Hair follicular keratinocyte (primary cell): ENCODE results near the gene ZNF593. TPM values are rescaled to one million over a fixed set of nuclear protein-coding genes. Genes with fewer than 3 reads are reported as not detected.

Experiments
- total RNA-seq: library from RNA; depleted of rRNA; stranded (reverse); fragments of >200 nt; gene quantifications from 2 replicates; pipeline ENCODE4 v1.2.3, GENCODE V29; 2015

ZNF593 gene
- total RNA-seq: 55.7 and 57.6 TPM in 2 replicates

DNA sequence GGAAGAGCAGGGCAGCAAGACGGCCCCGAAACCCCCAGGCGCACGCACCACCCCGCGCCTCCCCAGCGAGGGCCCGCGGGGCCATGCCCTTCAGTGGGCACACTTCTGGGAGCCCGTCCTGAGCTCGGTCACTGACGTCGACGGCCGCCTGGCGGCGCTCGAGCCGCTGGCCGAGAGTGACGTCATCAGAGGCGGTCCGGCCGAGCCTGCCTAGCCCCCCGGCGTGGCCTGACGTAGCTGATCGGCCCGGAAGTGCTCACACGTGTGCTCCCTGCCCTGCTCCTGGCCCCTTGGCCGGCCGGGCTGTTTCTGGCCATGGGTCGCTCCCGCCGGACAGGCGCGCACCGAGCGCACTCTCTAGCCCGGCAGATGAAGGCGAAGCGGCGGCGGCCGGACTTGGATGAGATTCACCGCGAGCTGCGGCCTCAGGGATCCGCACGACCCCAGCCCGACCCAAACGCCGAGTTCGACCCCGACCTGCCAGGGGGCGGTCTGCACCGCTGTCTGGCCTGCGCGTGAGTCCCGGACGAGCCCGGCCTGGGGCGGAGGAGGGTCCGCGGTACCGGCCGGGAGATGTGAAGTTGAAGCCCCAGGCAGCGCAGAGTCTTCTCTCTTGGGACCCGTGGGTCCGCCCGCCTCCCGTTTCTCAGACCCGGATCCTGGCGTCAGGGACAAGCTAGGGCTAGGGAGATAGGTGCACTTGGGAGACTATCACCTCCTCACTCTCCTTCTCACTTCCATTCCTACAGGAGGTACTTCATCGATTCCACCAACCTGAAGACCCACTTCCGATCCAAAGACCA, at the start of gene ZNF593:
Gene ZNF593 (plus strand): TSS at position 240 of the 803 bp plus-strand sequence. CDS start 76 bp downstream, at position 316.

DNA sequence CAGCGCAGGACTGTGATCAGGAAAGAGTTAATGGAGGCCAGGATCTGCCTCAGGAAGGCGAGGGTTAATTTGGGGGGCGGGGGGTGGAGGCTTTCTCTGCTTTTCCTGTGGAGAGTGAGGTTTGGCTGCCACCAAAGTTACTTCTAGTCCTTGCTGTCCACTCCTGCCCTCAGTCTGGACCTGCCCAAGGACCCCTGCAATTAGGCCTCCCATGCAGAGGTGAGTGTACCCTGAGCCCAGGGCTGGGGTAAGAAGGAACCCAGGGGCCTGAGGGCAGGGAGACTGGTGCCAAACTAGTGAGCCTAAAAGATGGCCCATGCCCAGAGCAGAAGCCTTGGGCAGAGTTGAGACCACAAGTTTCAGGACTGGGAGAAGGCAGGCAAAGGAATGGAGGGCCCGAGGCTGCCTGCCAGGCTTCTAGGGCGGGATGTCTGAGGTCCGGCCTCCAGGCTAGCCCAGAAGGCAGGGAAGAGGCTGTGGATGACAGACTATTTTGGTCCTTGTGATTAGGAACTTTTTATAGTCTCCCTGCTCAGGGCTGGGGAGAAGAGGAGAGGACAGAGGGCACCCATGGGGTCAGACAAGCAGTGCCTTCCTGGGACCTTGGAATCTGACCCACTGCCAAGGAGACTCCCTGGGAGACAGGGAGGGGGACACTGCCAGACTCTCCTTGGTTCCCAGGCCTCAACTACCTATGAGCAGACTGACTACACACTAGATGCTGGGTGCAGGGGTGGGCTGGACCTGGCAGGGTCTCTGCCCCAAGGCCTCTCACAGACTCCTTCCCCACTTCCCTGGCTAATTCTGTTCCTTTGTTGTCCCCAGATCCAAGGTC, 10.6 kb upstream of the ZNF593 start, which contains the start of gene FAM110D:
Gene FAM110D (plus strand): TSS at position 172 of the 835 bp plus-strand sequence. CDS start 2,213 bp downstream, outside the sequence.

DNA sequence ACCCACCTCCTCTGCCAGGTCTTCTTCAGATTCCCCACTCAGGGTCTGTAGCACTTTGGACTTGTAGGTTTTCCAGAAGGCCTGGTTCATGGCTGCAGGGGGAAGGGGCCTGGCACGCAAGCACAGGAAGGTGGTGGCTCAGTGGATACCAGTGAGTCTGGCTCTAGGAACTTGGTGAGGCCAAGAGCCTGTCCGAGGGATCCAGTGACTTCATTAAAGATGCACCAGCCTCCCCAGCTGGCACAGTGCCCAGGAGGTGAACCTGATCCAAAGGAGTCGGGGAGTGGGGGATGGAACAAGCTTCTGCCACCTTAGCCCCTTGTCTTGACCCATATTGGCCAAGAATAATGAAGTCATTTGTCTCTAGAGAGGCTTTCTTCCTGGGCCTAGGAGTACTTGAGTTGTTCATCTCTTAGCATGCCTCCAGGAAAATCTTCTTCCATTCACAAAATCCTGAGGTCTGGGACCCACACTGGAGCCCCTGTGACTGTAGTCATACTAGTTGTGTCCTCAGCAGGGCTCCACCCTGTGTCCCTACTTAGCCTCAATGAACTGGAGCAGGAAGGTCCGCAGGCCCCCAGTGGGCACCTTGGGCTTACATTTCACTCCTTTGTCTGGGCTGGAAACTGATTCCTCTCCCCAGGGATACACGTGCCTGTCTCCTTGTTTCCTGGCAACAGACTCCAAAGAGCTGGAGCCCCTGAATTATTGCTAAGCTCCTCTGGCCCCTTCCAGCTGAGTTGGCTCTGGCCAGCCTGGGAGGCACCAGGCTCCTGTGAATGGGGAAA, 1.1 kb upstream of the ZNF593 start, which contains the start of gene C1orf232:
Gene C1orf232 (minus strand): TSS at position 554 of the 788 bp plus-strand sequence. CDS start 464 bp downstream, at position 90.

DNA sequence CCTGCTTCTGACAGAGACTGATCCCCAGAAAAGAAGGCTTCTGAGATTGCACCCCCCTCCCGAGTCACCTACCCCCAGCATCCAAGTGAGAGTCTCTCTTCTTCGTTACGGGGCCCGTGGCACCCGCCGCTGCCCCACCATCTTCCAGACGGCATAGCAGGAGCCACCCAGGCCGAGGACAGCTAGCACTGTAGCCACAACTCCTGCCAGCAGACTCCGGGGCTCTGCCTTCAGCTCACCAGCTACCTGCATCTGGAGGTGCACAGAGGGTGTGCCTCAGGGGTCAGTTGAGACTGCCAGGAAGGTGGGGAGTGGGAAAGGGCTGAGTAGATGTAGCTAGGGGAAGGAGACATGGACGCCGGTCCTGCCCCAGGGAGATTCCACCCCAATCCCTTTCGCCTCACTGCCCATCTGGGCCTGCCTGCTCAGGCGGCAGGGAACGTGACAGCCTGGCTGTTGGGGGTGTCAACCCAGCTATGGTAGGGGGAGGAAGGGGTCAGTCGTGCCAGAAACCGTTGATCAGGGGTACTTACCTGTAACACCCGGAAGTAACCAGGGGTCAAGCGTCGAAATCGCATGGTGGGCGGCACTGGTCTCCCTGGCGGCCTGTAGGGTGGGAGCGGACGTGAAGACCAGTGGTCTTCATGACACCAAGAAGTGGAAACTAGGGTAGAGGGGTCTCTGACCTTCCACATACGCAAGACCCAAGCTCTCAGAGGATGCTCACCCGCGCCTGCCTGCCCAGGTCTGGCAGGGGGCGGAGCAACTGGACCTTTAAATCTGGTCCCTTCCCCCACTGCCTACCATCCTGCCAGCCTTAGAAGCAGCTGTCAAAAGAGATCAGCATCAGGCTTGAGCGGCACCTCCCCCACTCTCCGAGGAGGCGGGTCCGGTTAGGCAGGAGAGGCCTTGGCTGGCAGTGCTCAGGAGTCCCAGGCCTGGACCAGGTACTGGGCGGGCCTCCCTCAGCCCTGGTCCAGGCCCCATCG, 1.7 kb downstream of the ZNF593 start, which contains the start of gene ZNF593OS:
Gene ZNF593OS (minus strand): TSS at position 749 of the 989 bp plus-strand sequence. CDS start 171 bp downstream, at position 578.

DNA sequence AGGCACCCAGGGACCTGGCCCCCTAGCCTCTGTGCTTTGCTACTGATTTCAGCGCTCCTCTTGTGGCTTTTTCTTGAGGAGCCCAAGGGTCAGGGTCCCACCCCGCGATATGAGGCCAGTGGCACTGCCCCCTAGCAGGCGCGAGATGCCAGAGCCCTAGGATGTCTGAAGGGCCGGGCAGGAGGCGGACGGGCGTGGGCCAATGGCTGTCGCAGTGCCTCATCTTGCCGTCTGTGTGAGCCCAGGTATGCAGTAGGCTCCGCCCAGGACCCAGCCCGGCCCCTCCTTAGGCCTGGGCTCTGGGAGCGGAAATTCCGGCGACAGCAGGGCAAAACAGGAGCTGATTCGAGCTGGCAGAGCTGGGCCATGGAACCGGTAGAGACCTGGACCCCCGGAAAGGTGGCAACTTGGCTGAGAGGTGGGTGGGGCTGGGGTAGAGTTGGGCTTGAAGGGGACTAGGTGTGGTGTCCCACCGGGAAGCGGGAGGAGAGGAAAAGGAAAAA, 7.5 kb downstream of the ZNF593 start, which contains the start of gene CNKSR1:
Gene CNKSR1 (plus strand): TSS at position 310 of the 503 bp plus-strand sequence. CDS start 57 bp downstream, at position 367.

DNA sequence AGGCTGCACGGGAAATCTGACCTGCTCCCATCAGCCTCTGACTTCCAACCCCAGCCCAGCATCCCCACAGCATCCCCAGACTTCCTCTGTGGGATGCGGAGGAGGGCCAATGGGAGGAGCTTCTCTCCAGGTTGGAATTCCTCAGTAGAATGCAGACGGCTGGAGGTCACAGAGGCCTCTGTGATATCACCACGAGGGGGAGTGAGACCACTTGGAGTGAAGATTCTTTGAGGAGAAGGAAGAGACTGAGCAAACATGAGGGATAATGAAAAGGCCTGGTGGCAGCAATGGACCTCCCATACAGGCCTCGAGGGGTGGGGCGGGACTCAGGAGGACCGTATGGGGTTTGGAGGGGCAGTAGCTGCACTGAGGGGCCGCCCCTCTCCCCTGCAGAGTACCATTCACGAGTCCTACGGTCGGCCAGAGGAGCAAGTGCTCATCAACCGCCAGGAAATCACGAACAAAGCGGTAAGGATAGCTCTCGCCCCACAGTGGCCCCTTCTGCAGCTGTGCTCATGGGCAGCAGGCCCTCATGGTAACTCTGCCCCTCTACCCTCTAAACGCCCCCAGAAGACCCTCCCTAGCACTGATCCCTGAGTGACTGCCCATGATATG, 20.8 kb downstream of the ZNF593 start, which contains the start of gene CATSPER4:
Gene CATSPER4 (plus strand): TSS at position 230 of the 615 bp plus-strand sequence. CDS start 26 bp downstream, at position 256.

Other genes with a start within 250 kb of the ZNF593 start
- gene PAFAH2, start 171.8 kb upstream of the ZNF593 start, total RNA-seq: 7.8 and 10.5 TPM in 2 replicates
- not detected in 2 replicates for gene EXTL1, start 148.1 kb upstream of the ZNF593 start, total RNA-seq
- gene SLC30A2, start 123.8 kb upstream of the ZNF593 start, total RNA-seq: not detected in 2 replicates
- gene TRIM63, start 102.3 kb upstream of the ZNF593 start, total RNA-seq: not detected in 2 replicates
- gene PDIK1L, start 58.1 kb upstream of the ZNF593 start, total RNA-seq: 1.5 and 1.6 TPM in 2 replicates
- gene FAM110D, start 10.8 kb upstream of the ZNF593 start, total RNA-seq: not detected in 2 replicates
- gene C1orf232, start 945 bp upstream of the ZNF593 start, total RNA-seq: not detected in 2 replicates
- gene ZNF593OS, start 1.9 kb downstream of the ZNF593 start, total RNA-seq: not detected in 2 replicates
- gene CNKSR1, start 7.6 kb downstream of the ZNF593 start, total RNA-seq: 12.1 and 14.1 TPM in 2 replicates
- gene CATSPER4, start 20.7 kb downstream of the ZNF593 start, total RNA-seq: not detected in 2 replicates
- 9.3 and 14.6 TPM in 2 replicates for gene CEP85, start 64.3 kb downstream of the ZNF593 start, total RNA-seq
- gene SH3BGRL3, start 110.2 kb downstream of the ZNF593 start, total RNA-seq: 155 and 186 TPM in 2 replicates
- 1.4 and 2.9 TPM in 2 replicates for gene UBXN11, start 136.7 kb downstream of the ZNF593 start, total RNA-seq
- 0.55 TPM in 1 of 2 replicates, not detected in the other for gene CD52, start 148.1 kb downstream of the ZNF593 start, total RNA-seq
- gene CRYBG2, start 184.2 kb downstream of the ZNF593 start, total RNA-seq: 3.3 and 3.9 TPM in 2 replicates
- not detected in 2 replicates for gene ZNF683, start 202.8 kb downstream of the ZNF593 start, total RNA-seq
- not detected in 2 replicates for gene LIN28A, start 240.9 kb downstream of the ZNF593 start, total RNA-seq